CD4-positive, alpha-beta T cell treated with Interleukin-15 for 4 hours (primary cell): ENCODE measurements around the gene OR6B2.
A peak's percentile ranks its signal among the peaks of the same experiment; 100 is the strongest.
"Not testable (repeated sequence)": the region's sequence is repeated elsewhere in the genome, so short reads cannot be mapped to it uniquely, and the experiment has no call there.

ENCODE experiments used
- DNase-seq: peaks from one replicate; pipeline ENCODE4 v3.0.0-alpha.2; 2020; ENCODE audit warnings: low spot score

The OR6B2 gene

GRCh38 chr2:240030379-240031094, at the start of gene OR6B2:
OR6B2 (minus strand) TSS chr2:240030429; CDS start chr2:240030429, 0 bp downstream.
- DNase-seq: no peak

- no peak for DNase-seq
Observed at GRCh38 chr2:240078631-240079030, 48.4 kb upstream of the OR6B2 start.

GRCh38 chr2:240077442-240077841, 47.2 kb upstream of the OR6B2 start:
- DNase-seq: no peak

GRCh38 chr2:240074545-240074944, 44.3 kb upstream of the OR6B2 start:
- no peak for DNase-seq

GRCh38 chr2:240070907-240071306, 40.7 kb upstream of the OR6B2 start:
- no peak for DNase-seq

- DNase-seq: no peak
Observed at GRCh38 chr2:240069829-240070228, 39.6 kb upstream of the OR6B2 start.

GRCh38 chr2:240068193-240068592, 38.0 kb upstream of the OR6B2 start:
- no peak for DNase-seq

- DNase-seq: no peak
Observed at GRCh38 chr2:240066489-240066888, 36.3 kb upstream of the OR6B2 start.

- no peak for DNase-seq
Observed at GRCh38 chr2:240064898-240065297, 34.7 kb upstream of the OR6B2 start.

GRCh38 chr2:240060977-240061591, 30.9 kb upstream of the OR6B2 start:
- peak; percentile 53 for DNase-seq

- no peak for DNase-seq
Observed at GRCh38 chr2:240056678-240057077, 26.4 kb upstream of the OR6B2 start.

- DNase-seq: no peak
Observed at GRCh38 chr2:240055177-240055917, 25.1 kb upstream of the OR6B2 start.

- DNase-seq: no peak
Observed at GRCh38 chr2:240053173-240054155, 23.2 kb upstream of the OR6B2 start, which contains the start of gene OR6B3. OR6B3 (minus strand) TSS chr2:240053521.

- DNase-seq: no peak
Observed at GRCh38 chr2:240052524-240052923, 22.3 kb upstream of the OR6B2 start.

GRCh38 chr2:240051697-240052096, 21.5 kb upstream of the OR6B2 start:
- no peak for DNase-seq

- no peak for DNase-seq
Observed at GRCh38 chr2:240050278-240050677, 20.0 kb upstream of the OR6B2 start.

- no peak for DNase-seq
Observed at GRCh38 chr2:240048237-240048636, 18.0 kb upstream of the OR6B2 start.

GRCh38 chr2:240045098-240045497, 14.9 kb upstream of the OR6B2 start:
- no peak for DNase-seq

- DNase-seq: not testable (repeated sequence)
Observed at GRCh38 chr2:240044096-240044495, 13.9 kb upstream of the OR6B2 start.

GRCh38 chr2:240043279-240043989, 13.2 kb upstream of the OR6B2 start:
- DNase-seq: no peak

GRCh38 chr2:240042740-240043139, 12.5 kb upstream of the OR6B2 start:
- no peak for DNase-seq
